Esophagus squamous epithelium (tissue), 5 donors: ENCODE data around the gene COMMD9. TPM values are rescaled to one million over a fixed set of nuclear protein-coding genes. Genes with fewer than 3 reads are reported as not detected.
"Not testable (repeated sequence)": the region's sequence is repeated elsewhere in the genome, so short reads cannot be mapped to it uniquely, and the experiment has no call there.

ENCODE experiments used
- DNase-seq: peaks from one replicate; lab custom pipeline; 2025; lab: John Stamatoyannopoulos, UW
- H3K27ac ChIP-seq, 4 donors: fragments of 200-600 bp; sonication (generic); one replicate each; pipeline ENCODE4 v1.5.1; 2016 to 2019; ENCODE audit warnings: mild to moderate bottlenecking in 1 of 4
- H3K27me3 ChIP-seq, 4 donors: fragments of 200-600 bp; sonication (generic); 1 replicate in 3 of 4; 2 replicates in 1 of 4; pipeline versions ENCODE4 v1.5.1 to v1.6.0; 2017 to 2021; ENCODE audit warnings: antibody characterized with exemption in 1 of 4
- H3K36me3 ChIP-seq, 3 donors: fragments of 200-600 bp; sonication (generic); one replicate each; pipeline ENCODE4 v1.5.1; 2016 to 2019
- H3K4me1 ChIP-seq, 3 donors: fragments of 200-600 bp; sonication (generic); one replicate each; pipeline ENCODE4 v1.5.1; 2017 to 2019
- H3K4me3 ChIP-seq, 4 donors: fragments of 200-600 bp; sonication (generic); 1 replicate in 3 of 4; 2 replicates in 1 of 4; pipeline ENCODE4 v1.5.1; 2016 to 2019; ENCODE audit warnings: mild to moderate bottlenecking in 2 of 4, moderate library complexity in 1 of 4
- H3K9me3 ChIP-seq, 3 donors: fragments of 200-600 bp; sonication (generic); one replicate each; pipeline ENCODE4 v1.5.1; 2016 to 2019
- POLR2A ChIP-seq, 4 donors: fragments of 450-650 bp; IDR thresholded peaks; one replicate each; pipeline ENCODE4 v1.6.1; 2017; ENCODE audit warnings: antibody characterized with exemption in 4 of 4, mild to moderate bottlenecking in 4 of 4, moderate library complexity in 3 of 4
- WGBS, 2 donors: methylation state at CpG; one replicate each; pipeline ENCODE4 v1.1.5; 2018; 5-methylcytosine and 5-hydroxymethylcytosine counted together
- intact Hi-C: fragments of 100-400 bp; cut with DNase I; formaldehyde crosslinking; loops from one replicate; pipeline ENCODE4 v1.15.0; 2022
- total RNA-seq, 4 donors: library from RNA; depleted of rRNA; stranded (reverse); fragments of >200 nt; gene quantifications; one replicate each; pipeline ENCODE4 v1.1.0, GENCODE V29; 2016
- TF ChIP-seq, protein P1 (sequence below), 6 experiments: fragments of 450-650 bp in 4 of 6; fragments of 200-600 bp in 2 of 6; sonication (generic) in 2 of 6; IDR thresholded peaks; one replicate each; pipeline ENCODE4 v1.5.1; 2016 to 2019; ENCODE audit warnings: antibody characterized with exemption in 6 of 6, mild to moderate bottlenecking in 4 of 6, moderate library complexity in 4 of 6
- donor health status: DM: yes; HTN: yes; CAD: no.

COMMD9 gene
- total RNA-seq, 4 donors from 2014 or later: 25.9 to 37.9 (median 37.1) TPM

GRCh38 chr11:36326524-36327419 is 37.5 kb upstream of the COMMD9 start:
- Histone ChIP-seq H3K4me1 (no peaks in the 10 kb centered on the region), H3K9me3 (no peaks in the 10 kb centered on the region), H3K36me3 (no peaks in the 10 kb centered on the region), H3K27ac (no peak overlapping the region), H3K27me3 (no peaks in the 10 kb centered on the region), H3K4me3 (no peak overlapping the region)
- WGBS, 2 donors: 24 to 64% methylated on average over 3 of the region's 3 CpGs
- no peak for TF ChIP-seq POLR2A (IDR thresholded peaks at IDR 0.05)
- TF ChIP-seq, protein P1, sequence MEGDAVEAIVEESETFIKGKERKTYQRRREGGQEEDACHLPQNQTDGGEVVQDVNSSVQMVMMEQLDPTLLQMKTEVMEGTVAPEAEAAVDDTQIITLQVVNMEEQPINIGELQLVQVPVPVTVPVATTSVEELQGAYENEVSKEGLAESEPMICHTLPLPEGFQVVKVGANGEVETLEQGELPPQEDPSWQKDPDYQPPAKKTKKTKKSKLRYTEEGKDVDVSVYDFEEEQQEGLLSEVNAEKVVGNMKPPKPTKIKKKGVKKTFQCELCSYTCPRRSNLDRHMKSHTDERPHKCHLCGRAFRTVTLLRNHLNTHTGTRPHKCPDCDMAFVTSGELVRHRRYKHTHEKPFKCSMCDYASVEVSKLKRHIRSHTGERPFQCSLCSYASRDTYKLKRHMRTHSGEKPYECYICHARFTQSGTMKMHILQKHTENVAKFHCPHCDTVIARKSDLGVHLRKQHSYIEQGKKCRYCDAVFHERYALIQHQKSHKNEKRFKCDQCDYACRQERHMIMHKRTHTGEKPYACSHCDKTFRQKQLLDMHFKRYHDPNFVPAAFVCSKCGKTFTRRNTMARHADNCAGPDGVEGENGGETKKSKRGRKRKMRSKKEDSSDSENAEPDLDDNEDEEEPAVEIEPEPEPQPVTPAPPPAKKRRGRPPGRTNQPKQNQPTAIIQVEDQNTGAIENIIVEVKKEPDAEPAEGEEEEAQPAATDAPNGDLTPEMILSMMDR (IDR thresholded peaks at IDR 0.05): no peak
- intact Hi-C loops: no loop called here
- no peak for DNase-seq

DNA sequence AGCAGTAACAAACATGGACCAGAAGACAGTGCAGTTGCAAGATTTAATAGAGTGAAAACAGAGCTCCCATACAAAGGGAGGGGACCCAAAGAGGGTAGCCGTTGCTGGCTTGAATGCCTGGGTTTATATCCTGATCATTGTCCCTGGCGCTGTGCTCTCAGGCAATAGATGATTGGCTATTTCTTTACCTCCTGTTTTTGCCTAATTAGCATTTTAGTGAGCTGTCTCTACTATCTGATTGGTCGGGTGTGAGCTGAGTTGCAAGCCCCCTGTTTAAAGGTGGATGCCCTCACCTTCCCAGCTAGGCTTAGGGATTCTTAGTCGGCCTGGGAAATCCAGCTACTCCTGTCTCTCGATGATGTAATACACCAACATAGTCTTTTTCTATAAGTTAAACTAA is 36.2 kb upstream of the COMMD9 start:
- WGBS, 2 donors: 78 to 79% methylated on average over 5 of the region's 5 CpGs
- intact Hi-C loops, H3K27ac ChIP-seq, H3K4me1 ChIP-seq, H3K27me3 ChIP-seq, H3K36me3 ChIP-seq, DNase-seq, H3K4me3 ChIP-seq, H3K9me3 ChIP-seq: not testable (repeated sequence)

DNA sequence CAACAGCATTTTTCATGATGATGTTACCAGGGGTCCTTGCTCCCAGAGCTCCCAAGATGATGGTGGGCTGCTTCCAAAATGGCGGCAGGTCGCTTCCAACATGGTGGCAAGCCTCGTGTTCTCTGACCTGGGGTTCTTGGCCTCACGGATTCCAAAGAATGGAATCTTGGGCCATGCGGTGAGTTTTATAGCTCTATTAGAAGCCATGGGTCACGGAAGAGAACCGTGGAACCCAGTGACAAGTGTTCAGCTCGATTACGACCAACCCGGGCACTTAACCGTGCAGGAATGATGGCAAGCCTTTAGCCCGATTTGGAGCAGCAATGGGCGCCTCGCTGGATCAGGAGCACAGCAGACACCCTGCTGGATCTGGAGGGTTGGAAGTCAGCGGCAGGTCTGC is 35.7 kb upstream of the COMMD9 start:
- H3K9me3 ChIP-seq, DNase-seq, H3K4me1 ChIP-seq, H3K27ac ChIP-seq, H3K4me3 ChIP-seq, H3K36me3 ChIP-seq, intact Hi-C loops, H3K27me3 ChIP-seq: not testable (repeated sequence)
- WGBS, 2 donors: 90 to 95% methylated on average over 4 to 14 of the region's 15 CpGs

DNA sequence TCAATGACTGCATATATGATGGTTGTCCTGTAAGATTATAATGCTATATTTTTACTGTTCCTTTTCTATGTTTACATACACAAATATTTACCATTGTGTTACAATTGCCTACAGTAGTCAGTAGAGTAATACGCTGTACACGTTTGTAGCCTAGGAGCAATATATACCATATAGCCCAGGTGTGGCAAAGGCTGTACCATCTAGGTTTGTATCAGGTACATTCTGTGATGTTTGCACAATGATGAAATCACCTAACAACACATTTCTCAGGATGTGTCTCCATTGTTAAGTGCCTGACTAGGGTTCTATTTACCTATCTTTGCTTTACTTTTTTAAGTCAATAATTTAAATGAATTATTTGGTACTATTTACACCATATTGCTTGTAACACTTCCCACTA is 28.8 kb upstream of the COMMD9 start:
- 18 to 28% methylated on average over 2 of the region's 2 CpGs for WGBS, 2 donors
- H3K4me3 ChIP-seq: no peak overlapping the region
- H3K36me3 ChIP-seq: no peaks in the 10 kb centered on the region
- DNase-seq: no peak
- no peak for TF ChIP-seq POLR2A (IDR thresholded peaks at IDR 0.05)
- TF ChIP-seq, protein P1 (IDR thresholded peaks at IDR 0.05): no peak
- H3K4me1 ChIP-seq: no peaks in the 10 kb centered on the region
- no peaks in the 10 kb centered on the region for H3K9me3 ChIP-seq
- peaks cover 0 to 13% (median 0%) of the 10 kb centered on the region in 4 donors for H3K27me3 ChIP-seq
- intact Hi-C loops: no loop called here
- no peak overlapping the region for H3K27ac ChIP-seq

GRCh38 chr11:36316049-36316448 is 26.8 kb upstream of the COMMD9 start:
- Histone ChIP-seq H3K4me3 (no peak overlapping the region), H3K27me3 (peaks cover 0 to 20% (median 0%) of the 10 kb centered on the region in 4 donors), H3K27ac (no peak overlapping the region), H3K4me1 (no peaks in the 10 kb centered on the region), H3K9me3 (no peaks in the 10 kb centered on the region), H3K36me3 (no peaks in the 10 kb centered on the region)
- intact Hi-C loops: no loop called here
- WGBS, 2 donors: 64 to 81% methylated on average over 3 of the region's 3 CpGs
- no peak for TF ChIP-seq POLR2A (IDR thresholded peaks at IDR 0.05)
- TF ChIP-seq, protein P1 (IDR thresholded peaks at IDR 0.05): no peak
- no peak for DNase-seq

- no peaks in the 10 kb centered on the region for H3K9me3 ChIP-seq
- TF ChIP-seq, protein P1 (IDR thresholded peaks at IDR 0.05): no peak
- TF ChIP-seq POLR2A (IDR thresholded peaks at IDR 0.05): no peak
- no peaks in the 10 kb centered on the region for H3K4me1 ChIP-seq
- 73 to 76% methylated on average over 6 of the region's 6 CpGs for WGBS, 2 donors
- no peak overlapping the region for H3K27ac ChIP-seq
- no peaks in the 10 kb centered on the region for H3K36me3 ChIP-seq
- no peak overlapping the region for H3K4me3 ChIP-seq
- DNase-seq: no peak
- H3K27me3 ChIP-seq: peaks cover 0 to 19% (median 0%) of the 10 kb centered on the region in 4 donors
- intact Hi-C loops: no loop called here
Observed at GRCh38 chr11:36314434-36314767, 25.2 kb upstream of the COMMD9 start.
